Activated CD4-positive, alpha-beta T cell treated with anti-CD3 and anti-CD28 coated beads, Interleukin-2, amount 50 U/mL, for 1 hour (primary cell): ENCODE measurements around the gene ARFRP1.
"Not testable (repeated sequence)": the region's sequence is repeated elsewhere in the genome, so short reads cannot be mapped to it uniquely, and the experiment has no call there.

Experiments used
- DNase-seq: peaks from one replicate; pipeline ENCODE4 v3.0.0-alpha.2; 2020

ARFRP1 gene

GRCh38 chr20:63671695-63672094 is 36.1 kb downstream of the ARFRP1 start:
- DNase-seq, result not testable (repeated sequence)

- no peak for DNase-seq
Measured at GRCh38 chr20:63668351-63668750, 39.4 kb downstream of the ARFRP1 start.

- no peak for DNase-seq
Measured at GRCh38 chr20:63667858-63668257, 39.9 kb downstream of the ARFRP1 start.

GRCh38 chr20:63665708-63666107 is 42.1 kb downstream of the ARFRP1 start:
- no peak for DNase-seq

- no peak for DNase-seq
Measured at GRCh38 chr20:63664861-63665594, 42.7 kb downstream of the ARFRP1 start.

- DNase-seq, result no peak
Measured at GRCh38 chr20:63664143-63664851, 43.5 kb downstream of the ARFRP1 start.

GRCh38 chr20:63663332-63664066 is 44.3 kb downstream of the ARFRP1 start:
- DNase-seq, result no peak

GRCh38 chr20:63662813-63663189 is 45.0 kb downstream of the ARFRP1 start:
- no peak for DNase-seq

GRCh38 chr20:63661959-63662812 is 45.6 kb downstream of the ARFRP1 start:
- DNase-seq, result no peak

GRCh38 chr20:63661108-63661507 is 46.7 kb downstream of the ARFRP1 start:
- no peak for DNase-seq

- no peak for DNase-seq
Measured at GRCh38 chr20:63660622-63661021, 47.2 kb downstream of the ARFRP1 start.

GRCh38 chr20:63660174-63660573 is 47.6 kb downstream of the ARFRP1 start:
- DNase-seq, result not testable (repeated sequence)

- DNase-seq, result no peak
Measured at GRCh38 chr20:63659370-63659769, 48.4 kb downstream of the ARFRP1 start.

GRCh38 chr20:63658749-63659187 is 49.0 kb downstream of the ARFRP1 start:
- no peak for DNase-seq

- DNase-seq, result peak; percentile 86
Measured at GRCh38 chr20:63657937-63658748, 49.6 kb downstream of the ARFRP1 start, which contains the start of gene RTEL1. TSS of gene RTEL1 (plus strand) at chr20:63658312. CDS start at chr20:63659403, 1,091 bp downstream.

- no peak for DNase-seq
Measured at GRCh38 chr20:63657260-63657936, 50.4 kb downstream of the ARFRP1 start.

- no peak for DNase-seq
Measured at GRCh38 chr20:63656451-63656850, 51.3 kb downstream of the ARFRP1 start.

GRCh38 chr20:63655249-63655648 is 52.5 kb downstream of the ARFRP1 start:
- no peak for DNase-seq

- DNase-seq, result no peak
Measured at GRCh38 chr20:63653974-63654668, 53.7 kb downstream of the ARFRP1 start.
